Neural cell (in vitro differentiated cells): ENCODE data around the gene LEP.

Experiments used
- EP300 ChIP-seq: fragments of 450-650 bp; conservative IDR thresholded peaks from 2 replicates; pipeline ENCODE4 v1.6.1; 2014; ENCODE audit warnings: antibody characterized with exemption, mild to moderate bottlenecking, moderate library complexity; ENCODE audit not compliant: poor library complexity, severe bottlenecking
- EZH2 ChIP-seq: fragments of 200-600, 300-800 bp; shearing (Covaris generic), sonication (generic); IDR thresholded peaks from 2 replicates; pipeline ENCODE4 v1.6.1; 2014; ENCODE audit warnings: antibody characterized with exemption, low read length, borderline replicate concordance, mild to moderate bottlenecking; ENCODE audit not compliant: insufficient read depth, poor library complexity, severe bottlenecking
- POLR2AphosphoS5 ChIP-seq: IDR thresholded peaks from 2 replicates; pipeline ENCODE4 v1.6.1; 2012
- RAD21 ChIP-seq: fragments of 450-650 bp; conservative IDR thresholded peaks from 2 replicates; pipeline ENCODE4 v1.6.1; 2014; ENCODE audit warnings: antibody characterized with exemption, mild to moderate bottlenecking, moderate library complexity
- SMC3 ChIP-seq: fragments of 450-650 bp; conservative IDR thresholded peaks from 2 replicates; pipeline ENCODE4 v1.6.1; 2014; ENCODE audit warnings: antibody characterized with exemption, mild to moderate bottlenecking, moderate library complexity; ENCODE audit not compliant: poor library complexity
- TAF1 ChIP-seq: IDR thresholded peaks from 2 replicates; pipeline ENCODE4 v1.6.1; 2012; ENCODE audit warnings: low read depth
- TF ChIP-seq, protein P1 (sequence below): fragments of 450-650 bp; IDR thresholded peaks from 2 replicates; pipeline ENCODE4 v1.5.1; 2014; ENCODE audit warnings: antibody characterized with exemption, mild to moderate bottlenecking, moderate library complexity; ENCODE audit not compliant: poor library complexity, severe bottlenecking
- TF ChIP-seq, protein P2 (sequence below): IDR thresholded peaks from 2 replicates; pipeline ENCODE4 v1.6.1; 2012; ENCODE audit warnings: borderline replicate concordance

DNA sequence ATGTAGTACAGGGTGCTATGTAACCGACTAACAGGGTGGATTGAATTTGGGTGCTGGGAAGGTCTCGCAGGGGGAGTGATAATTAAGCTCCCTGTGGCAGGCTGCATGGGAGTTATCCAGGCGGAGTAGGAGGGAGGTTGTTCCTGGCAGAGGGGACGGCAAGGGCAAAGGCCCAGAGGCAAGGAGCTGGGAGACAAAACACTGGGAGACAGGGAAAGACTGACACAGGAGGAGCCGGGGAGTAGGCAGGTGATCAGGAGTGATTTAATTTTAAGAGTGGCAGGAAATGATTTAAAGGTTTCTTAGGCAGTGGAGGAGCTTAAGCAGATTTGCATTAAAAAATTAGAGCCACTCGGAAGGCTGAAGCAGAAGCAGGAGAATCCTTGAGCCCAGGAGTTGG lies 40.7 kb upstream of the LEP start:
- TF ChIP-seq, protein P1, sequence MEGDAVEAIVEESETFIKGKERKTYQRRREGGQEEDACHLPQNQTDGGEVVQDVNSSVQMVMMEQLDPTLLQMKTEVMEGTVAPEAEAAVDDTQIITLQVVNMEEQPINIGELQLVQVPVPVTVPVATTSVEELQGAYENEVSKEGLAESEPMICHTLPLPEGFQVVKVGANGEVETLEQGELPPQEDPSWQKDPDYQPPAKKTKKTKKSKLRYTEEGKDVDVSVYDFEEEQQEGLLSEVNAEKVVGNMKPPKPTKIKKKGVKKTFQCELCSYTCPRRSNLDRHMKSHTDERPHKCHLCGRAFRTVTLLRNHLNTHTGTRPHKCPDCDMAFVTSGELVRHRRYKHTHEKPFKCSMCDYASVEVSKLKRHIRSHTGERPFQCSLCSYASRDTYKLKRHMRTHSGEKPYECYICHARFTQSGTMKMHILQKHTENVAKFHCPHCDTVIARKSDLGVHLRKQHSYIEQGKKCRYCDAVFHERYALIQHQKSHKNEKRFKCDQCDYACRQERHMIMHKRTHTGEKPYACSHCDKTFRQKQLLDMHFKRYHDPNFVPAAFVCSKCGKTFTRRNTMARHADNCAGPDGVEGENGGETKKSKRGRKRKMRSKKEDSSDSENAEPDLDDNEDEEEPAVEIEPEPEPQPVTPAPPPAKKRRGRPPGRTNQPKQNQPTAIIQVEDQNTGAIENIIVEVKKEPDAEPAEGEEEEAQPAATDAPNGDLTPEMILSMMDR = no peak
- TF ChIP-seq POLR2AphosphoS5 = no peak
- TF ChIP-seq SMC3 = no peak
- TF ChIP-seq RAD21 = no peak
- TF ChIP-seq TAF1 = no peak
- no peak for TF ChIP-seq EP300
- TF ChIP-seq EZH2 = no peak
- TF ChIP-seq, protein P2, sequence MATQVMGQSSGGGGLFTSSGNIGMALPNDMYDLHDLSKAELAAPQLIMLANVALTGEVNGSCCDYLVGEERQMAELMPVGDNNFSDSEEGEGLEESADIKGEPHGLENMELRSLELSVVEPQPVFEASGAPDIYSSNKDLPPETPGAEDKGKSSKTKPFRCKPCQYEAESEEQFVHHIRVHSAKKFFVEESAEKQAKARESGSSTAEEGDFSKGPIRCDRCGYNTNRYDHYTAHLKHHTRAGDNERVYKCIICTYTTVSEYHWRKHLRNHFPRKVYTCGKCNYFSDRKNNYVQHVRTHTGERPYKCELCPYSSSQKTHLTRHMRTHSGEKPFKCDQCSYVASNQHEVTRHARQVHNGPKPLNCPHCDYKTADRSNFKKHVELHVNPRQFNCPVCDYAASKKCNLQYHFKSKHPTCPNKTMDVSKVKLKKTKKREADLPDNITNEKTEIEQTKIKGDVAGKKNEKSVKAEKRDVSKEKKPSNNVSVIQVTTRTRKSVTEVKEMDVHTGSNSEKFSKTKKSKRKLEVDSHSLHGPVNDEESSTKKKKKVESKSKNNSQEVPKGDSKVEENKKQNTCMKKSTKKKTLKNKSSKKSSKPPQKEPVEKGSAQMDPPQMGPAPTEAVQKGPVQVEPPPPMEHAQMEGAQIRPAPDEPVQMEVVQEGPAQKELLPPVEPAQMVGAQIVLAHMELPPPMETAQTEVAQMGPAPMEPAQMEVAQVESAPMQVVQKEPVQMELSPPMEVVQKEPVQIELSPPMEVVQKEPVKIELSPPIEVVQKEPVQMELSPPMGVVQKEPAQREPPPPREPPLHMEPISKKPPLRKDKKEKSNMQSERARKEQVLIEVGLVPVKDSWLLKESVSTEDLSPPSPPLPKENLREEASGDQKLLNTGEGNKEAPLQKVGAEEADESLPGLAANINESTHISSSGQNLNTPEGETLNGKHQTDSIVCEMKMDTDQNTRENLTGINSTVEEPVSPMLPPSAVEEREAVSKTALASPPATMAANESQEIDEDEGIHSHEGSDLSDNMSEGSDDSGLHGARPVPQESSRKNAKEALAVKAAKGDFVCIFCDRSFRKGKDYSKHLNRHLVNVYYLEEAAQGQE = no peak
